ENCODE data around the gene FRMD8.

DNA sequence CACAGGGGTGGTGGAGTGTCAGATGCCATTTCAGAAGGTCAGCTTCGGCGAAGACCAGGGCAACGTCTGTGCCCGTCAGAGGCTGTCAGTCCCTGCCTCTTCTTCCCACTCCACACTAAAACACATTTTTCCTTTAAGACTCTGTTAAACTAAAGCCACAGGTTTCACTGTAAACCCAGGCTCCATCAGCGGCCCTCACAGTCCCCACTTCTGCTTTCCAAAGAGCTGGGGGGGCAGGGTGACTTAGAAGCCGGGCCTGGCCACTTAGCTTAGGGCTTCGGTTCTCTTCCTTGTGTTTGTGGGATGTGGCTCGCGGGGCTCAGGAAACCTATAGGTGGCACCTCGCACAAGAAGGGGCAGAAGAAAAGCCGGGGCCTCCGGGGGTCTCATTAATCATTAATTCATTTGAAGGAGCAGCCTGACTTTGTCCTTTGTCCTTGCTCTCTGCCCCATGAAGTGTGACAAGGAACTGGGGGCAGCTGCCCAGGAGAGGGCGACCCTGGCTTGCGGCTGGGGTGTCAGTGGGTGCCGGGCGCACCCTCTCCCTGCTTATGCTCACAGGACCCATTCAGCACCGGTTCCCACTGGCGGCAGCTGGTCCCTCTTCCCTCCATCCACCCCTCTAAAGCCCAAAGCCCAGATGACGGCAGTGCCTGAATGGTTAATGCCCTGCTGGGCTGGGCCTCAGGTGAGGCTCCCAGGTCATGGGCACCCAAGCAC, 8.1 kb upstream of the FRMD8 start:
- TF ChIP-seq, protein P1, sequence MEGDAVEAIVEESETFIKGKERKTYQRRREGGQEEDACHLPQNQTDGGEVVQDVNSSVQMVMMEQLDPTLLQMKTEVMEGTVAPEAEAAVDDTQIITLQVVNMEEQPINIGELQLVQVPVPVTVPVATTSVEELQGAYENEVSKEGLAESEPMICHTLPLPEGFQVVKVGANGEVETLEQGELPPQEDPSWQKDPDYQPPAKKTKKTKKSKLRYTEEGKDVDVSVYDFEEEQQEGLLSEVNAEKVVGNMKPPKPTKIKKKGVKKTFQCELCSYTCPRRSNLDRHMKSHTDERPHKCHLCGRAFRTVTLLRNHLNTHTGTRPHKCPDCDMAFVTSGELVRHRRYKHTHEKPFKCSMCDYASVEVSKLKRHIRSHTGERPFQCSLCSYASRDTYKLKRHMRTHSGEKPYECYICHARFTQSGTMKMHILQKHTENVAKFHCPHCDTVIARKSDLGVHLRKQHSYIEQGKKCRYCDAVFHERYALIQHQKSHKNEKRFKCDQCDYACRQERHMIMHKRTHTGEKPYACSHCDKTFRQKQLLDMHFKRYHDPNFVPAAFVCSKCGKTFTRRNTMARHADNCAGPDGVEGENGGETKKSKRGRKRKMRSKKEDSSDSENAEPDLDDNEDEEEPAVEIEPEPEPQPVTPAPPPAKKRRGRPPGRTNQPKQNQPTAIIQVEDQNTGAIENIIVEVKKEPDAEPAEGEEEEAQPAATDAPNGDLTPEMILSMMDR (conservative IDR thresholded peaks at IDR 0.05; ENCODE audit: low read depth, low read length), result 0 out of 2 replicates have a peak, but pooled peaks have one; percentile 12
- TF ChIP-seq POLR2A (IDR thresholded peaks at IDR 0.05; ENCODE audit: low read depth, low read length) (no peak), RCOR1 (IDR thresholded peaks at IDR 0.05; ENCODE audit: insufficient replicate concordance, low read length) (no peak), CHD1 (IDR thresholded peaks at IDR 0.05; ENCODE audit: low read depth, low read length) (no peak), RAD21 (IDR thresholded peaks at IDR 0.05; ENCODE audit: low read length) (peak; percentile 4; the same call in 1 of the 2 replicates), SMC3 (IDR thresholded peaks at IDR 0.05; ENCODE audit: low read depth, low read length) (no peak), MAFK (IDR thresholded peaks at IDR 0.05; ENCODE audit: low read depth, low read length) (no peak)
- TF ChIP-seq, protein P2, sequence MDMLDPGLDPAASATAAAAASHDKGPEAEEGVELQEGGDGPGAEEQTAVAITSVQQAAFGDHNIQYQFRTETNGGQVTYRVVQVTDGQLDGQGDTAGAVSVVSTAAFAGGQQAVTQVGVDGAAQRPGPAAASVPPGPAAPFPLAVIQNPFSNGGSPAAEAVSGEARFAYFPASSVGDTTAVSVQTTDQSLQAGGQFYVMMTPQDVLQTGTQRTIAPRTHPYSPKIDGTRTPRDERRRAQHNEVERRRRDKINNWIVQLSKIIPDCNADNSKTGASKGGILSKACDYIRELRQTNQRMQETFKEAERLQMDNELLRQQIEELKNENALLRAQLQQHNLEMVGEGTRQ (IDR thresholded peaks at IDR 0.05; ENCODE audit: low read depth, low read length), result no peak

All from IMR-90 (cell line).